B cell (primary cell): ENCODE data around the gene HSD17B14.
"Not testable (repeated sequence)": the region's sequence is repeated elsewhere in the genome, so short reads cannot be mapped to it uniquely, and the experiment has no call there.

Source experiments
- EZH2 ChIP-seq: IDR thresholded peaks from 2 replicates; pipeline ENCODE4 v1.6.1; 2012; ENCODE audit warnings: borderline replicate concordance, low read depth, mild to moderate bottlenecking, moderate library complexity, low read length; ENCODE audit not compliant: insufficient read depth, poor library complexity, severe bottlenecking
- TF ChIP-seq, protein P1 (sequence below): fragments of 200-600 bp; IDR thresholded peaks from one replicate; pipeline ENCODE4 v1.8.0; 2022; ENCODE audit warnings: antibody characterized with exemption, mild to moderate bottlenecking

DNA sequence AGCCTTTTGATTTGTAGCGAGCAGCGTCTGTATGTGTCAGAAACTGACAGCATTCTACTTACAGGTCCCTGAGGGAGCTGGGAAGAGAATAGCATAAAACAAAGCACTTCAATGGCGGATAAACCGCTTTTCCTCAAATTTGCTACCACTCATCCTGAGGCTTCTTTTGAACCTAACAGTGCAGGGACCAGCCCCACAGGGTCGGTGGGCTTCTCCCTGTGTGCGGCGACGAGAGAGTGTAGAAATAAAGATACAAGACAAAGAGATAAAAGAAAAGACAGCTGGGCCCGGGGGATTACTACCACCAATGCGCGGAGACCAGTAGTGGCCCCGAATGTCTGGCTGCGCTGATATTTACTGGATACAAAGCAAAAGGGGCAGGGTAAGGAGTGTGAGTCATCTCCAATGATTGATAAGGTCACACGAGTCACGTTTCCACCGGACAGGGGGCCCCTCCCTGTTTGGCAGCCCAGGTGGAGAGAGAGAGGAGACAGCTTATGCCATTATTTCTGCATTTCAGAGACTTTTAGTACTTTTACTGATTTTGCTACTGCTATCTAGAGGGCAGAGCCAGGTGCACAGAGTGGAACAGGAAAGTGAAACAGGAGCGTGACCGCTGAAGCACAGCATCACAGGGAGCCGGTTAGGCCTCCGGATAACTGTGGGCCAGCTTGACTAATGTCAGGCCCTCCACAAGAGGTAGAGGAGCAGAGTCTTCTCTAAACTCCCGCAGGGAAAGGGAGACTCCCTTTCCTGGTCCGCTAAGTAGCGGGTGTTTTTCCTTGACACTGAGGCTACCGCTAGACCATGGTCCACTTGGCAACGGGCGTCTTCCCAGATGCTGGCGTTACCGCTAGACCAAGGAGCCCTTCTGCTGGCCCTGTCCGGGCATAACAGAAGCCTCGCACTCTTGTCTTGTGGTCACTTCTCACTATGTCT lies 40.0 kb upstream of the HSD17B14 start:
- TF ChIP-seq, protein P1, sequence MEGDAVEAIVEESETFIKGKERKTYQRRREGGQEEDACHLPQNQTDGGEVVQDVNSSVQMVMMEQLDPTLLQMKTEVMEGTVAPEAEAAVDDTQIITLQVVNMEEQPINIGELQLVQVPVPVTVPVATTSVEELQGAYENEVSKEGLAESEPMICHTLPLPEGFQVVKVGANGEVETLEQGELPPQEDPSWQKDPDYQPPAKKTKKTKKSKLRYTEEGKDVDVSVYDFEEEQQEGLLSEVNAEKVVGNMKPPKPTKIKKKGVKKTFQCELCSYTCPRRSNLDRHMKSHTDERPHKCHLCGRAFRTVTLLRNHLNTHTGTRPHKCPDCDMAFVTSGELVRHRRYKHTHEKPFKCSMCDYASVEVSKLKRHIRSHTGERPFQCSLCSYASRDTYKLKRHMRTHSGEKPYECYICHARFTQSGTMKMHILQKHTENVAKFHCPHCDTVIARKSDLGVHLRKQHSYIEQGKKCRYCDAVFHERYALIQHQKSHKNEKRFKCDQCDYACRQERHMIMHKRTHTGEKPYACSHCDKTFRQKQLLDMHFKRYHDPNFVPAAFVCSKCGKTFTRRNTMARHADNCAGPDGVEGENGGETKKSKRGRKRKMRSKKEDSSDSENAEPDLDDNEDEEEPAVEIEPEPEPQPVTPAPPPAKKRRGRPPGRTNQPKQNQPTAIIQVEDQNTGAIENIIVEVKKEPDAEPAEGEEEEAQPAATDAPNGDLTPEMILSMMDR, result not testable (repeated sequence)
- not testable (repeated sequence) for TF ChIP-seq EZH2
